NB4 (cell line): Measurements from ENCODE around the gene FAM163A.

ENCODE experiments used
- MYC ChIP-seq: IDR thresholded peaks from 2 replicates; pipeline ENCODE4 v1.6.1; 2011; ENCODE audit warnings: low read depth, low read length
- POLR2A ChIP-seq: IDR thresholded peaks from 2 replicates; pipeline ENCODE4 v1.6.1; 2011; ENCODE audit warnings: mild to moderate bottlenecking; ENCODE audit not compliant: insufficient read length; ENCODE audit errors: extremely low read depth
- TF ChIP-seq, protein P1 (sequence below): IDR thresholded peaks from 2 replicates; pipeline ENCODE4 v1.6.1; 2011; ENCODE audit warnings: low read depth, low read length
- TF ChIP-seq, protein P2 (sequence below): IDR thresholded peaks from one replicate; pipeline ENCODE4 v1.5.1; 2012; ENCODE audit warnings: low read depth, low read length

DNA sequence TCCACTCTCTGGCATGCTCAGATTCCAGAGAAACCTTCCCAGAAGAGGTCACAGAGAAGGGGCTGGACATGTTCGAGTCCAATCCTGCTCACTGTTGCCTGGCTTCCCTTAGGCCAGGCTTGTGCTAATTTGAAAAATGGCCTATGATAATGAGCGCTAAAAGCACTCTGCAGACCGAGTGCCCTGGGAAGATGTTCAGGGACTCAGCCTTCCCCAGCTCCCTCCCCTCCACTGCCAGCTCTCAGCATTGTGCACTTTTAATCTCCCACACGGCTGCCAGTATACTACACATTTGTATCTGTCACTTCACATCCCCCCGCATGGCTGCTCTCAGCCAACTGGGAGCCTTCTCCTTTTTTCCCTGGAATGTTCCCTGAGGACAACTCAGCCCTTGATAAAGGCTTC lies 24.1 kb downstream of the FAM163A start:
- TF ChIP-seq, protein P1, sequence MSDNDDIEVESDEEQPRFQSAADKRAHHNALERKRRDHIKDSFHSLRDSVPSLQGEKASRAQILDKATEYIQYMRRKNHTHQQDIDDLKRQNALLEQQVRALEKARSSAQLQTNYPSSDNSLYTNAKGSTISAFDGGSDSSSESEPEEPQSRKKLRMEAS, result no peak
- TF ChIP-seq, protein P2, sequence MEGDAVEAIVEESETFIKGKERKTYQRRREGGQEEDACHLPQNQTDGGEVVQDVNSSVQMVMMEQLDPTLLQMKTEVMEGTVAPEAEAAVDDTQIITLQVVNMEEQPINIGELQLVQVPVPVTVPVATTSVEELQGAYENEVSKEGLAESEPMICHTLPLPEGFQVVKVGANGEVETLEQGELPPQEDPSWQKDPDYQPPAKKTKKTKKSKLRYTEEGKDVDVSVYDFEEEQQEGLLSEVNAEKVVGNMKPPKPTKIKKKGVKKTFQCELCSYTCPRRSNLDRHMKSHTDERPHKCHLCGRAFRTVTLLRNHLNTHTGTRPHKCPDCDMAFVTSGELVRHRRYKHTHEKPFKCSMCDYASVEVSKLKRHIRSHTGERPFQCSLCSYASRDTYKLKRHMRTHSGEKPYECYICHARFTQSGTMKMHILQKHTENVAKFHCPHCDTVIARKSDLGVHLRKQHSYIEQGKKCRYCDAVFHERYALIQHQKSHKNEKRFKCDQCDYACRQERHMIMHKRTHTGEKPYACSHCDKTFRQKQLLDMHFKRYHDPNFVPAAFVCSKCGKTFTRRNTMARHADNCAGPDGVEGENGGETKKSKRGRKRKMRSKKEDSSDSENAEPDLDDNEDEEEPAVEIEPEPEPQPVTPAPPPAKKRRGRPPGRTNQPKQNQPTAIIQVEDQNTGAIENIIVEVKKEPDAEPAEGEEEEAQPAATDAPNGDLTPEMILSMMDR, result no peak
- TF ChIP-seq POLR2A (no peak), MYC (no peak)
